CD14-positive monocyte (primary cell): Measurements from ENCODE around the gene CASQ1. TPM values are rescaled to one million over a fixed set of nuclear protein-coding genes. Genes with fewer than 3 reads are reported as not detected.

ENCODE experiments used
- DNase-seq, 3 donors: peaks; one replicate each; pipeline ENCODE4 v3.0.0-alpha.2; 2011 to 2022
- H2AFZ ChIP-seq: 2 replicates; pipeline ENCODE4 v1.6.0; 2012; ENCODE audit warnings: mild to moderate bottlenecking, low read depth, low read length, inconsistent platforms; ENCODE audit not compliant: insufficient read depth, poor library complexity, severe bottlenecking
- H3K27ac ChIP-seq, 2 donors: 1 replicate in 1 of 2; 2 replicates in 1 of 2; pipeline ENCODE4 v1.5.1; 2012 to 2013; ENCODE audit warnings: low read length in 2 of 2, control low read depth in 1 of 2, inconsistent platforms in 1 of 2, low read depth in 1 of 2, mild to moderate bottlenecking in 1 of 2
- H3K27me3 ChIP-seq, 2 donors: one replicate each; pipeline versions ENCODE4 v1.6.0 to v1.6.1; 2011 to 2013; ENCODE audit warnings: low read length in 2 of 2; ENCODE audit not compliant: control insufficient read depth in 2 of 2, insufficient read depth in 2 of 2
- H3K36me3 ChIP-seq, 2 donors: replicated peaks in 1 of 2; 1 replicate in 1 of 2; 2 replicates in 1 of 2; pipeline versions ENCODE4 v1.5.1 to v1.6.1; 2012 to 2013; ENCODE audit warnings: low read length in 2 of 2, control low read depth in 1 of 2, inconsistent platforms in 1 of 2, mild to moderate bottlenecking in 1 of 2; ENCODE audit not compliant: insufficient read depth in 2 of 2, control insufficient read depth in 1 of 2
- H3K4me1 ChIP-seq, 2 donors: 1 replicate in 1 of 2; 2 replicates in 1 of 2; pipeline versions ENCODE4 v1.5.1 to v1.6.1; 2012 to 2013; ENCODE audit warnings: low read length in 2 of 2, control low read depth in 1 of 2, inconsistent platforms in 1 of 2, mild to moderate bottlenecking in 1 of 2, moderate library complexity in 1 of 2; ENCODE audit not compliant: insufficient read depth in 2 of 2, control insufficient read depth in 1 of 2
- H3K4me2 ChIP-seq: replicated peaks from 2 replicates; pipeline ENCODE3; 2012; ENCODE audit warnings: low read length, moderate library complexity, mild to moderate bottlenecking; ENCODE audit not compliant: poor library complexity, severe bottlenecking; ENCODE audit errors: extremely low read depth
- H3K4me3 ChIP-seq, 3 experiments: fragments of 200-600 bp in 1 of 3; sonication (generic) in 1 of 3; replicated peaks in 1 of 3; 1 replicate in 2 of 3; 2 replicates in 1 of 3; pipeline ENCODE4 v1.5.1; 2011 to 2013; ENCODE audit warnings: low read length in 3 of 3, mild to moderate bottlenecking in 3 of 3, control low read depth in 2 of 3, low read depth in 2 of 3, inconsistent platforms in 1 of 3, moderate library complexity in 1 of 3
- H3K79me2 ChIP-seq: 2 replicates; pipeline ENCODE4 v1.6.0; 2012; ENCODE audit warnings: mild to moderate bottlenecking, control low read depth, inconsistent platforms, low read length, moderate library complexity; ENCODE audit not compliant: insufficient read depth
- H3K9ac ChIP-seq: 2 replicates; pipeline ENCODE4 v1.6.0; 2017; ENCODE audit warnings: low read length, mild to moderate bottlenecking; ENCODE audit not compliant: insufficient read depth, poor library complexity, severe bottlenecking
- H3K9me3 ChIP-seq, 2 donors: replicated peaks in 1 of 2; 1 replicate in 1 of 2; 2 replicates in 1 of 2; pipeline versions ENCODE4 v1.5.1 to v1.6.1; 2012 to 2013; ENCODE audit warnings: low read length in 2 of 2, control low read depth in 1 of 2; ENCODE audit not compliant: control insufficient read depth in 1 of 2, insufficient read depth in 1 of 2
- H4K20me1 ChIP-seq: 2 replicates; pipeline ENCODE4 v1.6.0; 2012; ENCODE audit warnings: mild to moderate bottlenecking, low read length, control low read depth, moderate library complexity; ENCODE audit not compliant: insufficient read depth
- H3K27ac Mint-ChIP-seq, 7 donors: one replicate each; pipeline ENCODE4 v1.8.0; 2020; ENCODE audit warnings: mild to moderate bottlenecking in 7 of 7, mixed read lengths in 7 of 7, moderate library complexity in 6 of 7, inconsistent platforms in 2 of 7
- H3K27me3 Mint-ChIP-seq, 3 donors: one replicate each; pipeline ENCODE4 v1.8.0; 2021 to 2022; ENCODE audit warnings: low read depth in 3 of 3, mild to moderate bottlenecking in 3 of 3, mixed read lengths in 3 of 3, moderate library complexity in 3 of 3, inconsistent platforms in 1 of 3
- H3K36me3 Mint-ChIP-seq, 2 donors: one replicate each; pipeline ENCODE4 v1.8.0; 2020; ENCODE audit warnings: mixed read lengths in 2 of 2, inconsistent platforms in 1 of 2, mild to moderate bottlenecking in 1 of 2
- H3K4me1 Mint-ChIP-seq: one replicate; pipeline ENCODE4 v1.8.0; 2020; ENCODE audit warnings: mild to moderate bottlenecking, mixed read lengths
- H3K4me3 Mint-ChIP-seq, 2 donors: one replicate each; pipeline ENCODE4 v1.8.0; 2020; ENCODE audit warnings: mild to moderate bottlenecking in 2 of 2, mixed read lengths in 2 of 2, moderate library complexity in 1 of 2
- H3K9me3 Mint-ChIP-seq, 7 donors: one replicate each; pipeline ENCODE4 v1.8.0; 2020 to 2022; ENCODE audit warnings: mixed read lengths in 7 of 7, mild to moderate bottlenecking in 6 of 7, moderate library complexity in 6 of 7, inconsistent platforms in 2 of 7
- CTCF ChIP-seq: fragments of 200-600 bp; IDR thresholded peaks from one replicate; pipeline ENCODE4 v1.8.0; 2022; ENCODE audit warnings: antibody characterized with exemption, mild to moderate bottlenecking
- WGBS: methylation state at CpG from one replicate; pipeline ENCODE4 v1.1.5; 2013; ENCODE audit warnings: missing lambda C conversion rate; ENCODE audit not compliant: insufficient coverage; 5-methylcytosine and 5-hydroxymethylcytosine counted together
- intact Hi-C, 2 donors: fragments of 100-400 bp; cut with micrococcal nuclease; formaldehyde crosslinking; loops; one replicate each; pipeline versions ENCODE4 v1.15.0 to v1.15.1; 2023
- polyA plus RNA-seq, 3 donors: library from polyadenylated mRNA; depleted of rRNA in 1 of 3; unstranded in 2 of 3; stranded (reverse) in 1 of 3; fragments of 300-500 nt in 2 of 3; fragments of >200 nt in 1 of 3; fragmentation: Illumina TruSeq in 2 of 3; gene quantifications; 1 replicate in 2 of 3; 2 replicates in 1 of 3; pipeline ENCODE4 v1.2.3, GENCODE V29; 2012 to 2021

The CASQ1 gene
- polyA plus RNA-seq, 3 donors: 0.09 to 11.1 TPM; not detected in 1

GRCh38 chr1:160220301-160220700 lies 29.9 kb downstream of the CASQ1 start:
- TF ChIP-seq CTCF: no peak
- no peak overlapping the region for H3K27ac ChIP-seq
- Mint-ChIP-seq H3K36me3 (peaks cover 58 to 91% of the 10 kb centered on the region in 2 donors), H3K27me3 (no peaks in the 10 kb centered on the region), H3K27ac (no peak overlapping the region), H3K4me3 (no peak overlapping the region), H3K9me3 (no peaks in the 10 kb centered on the region), H3K4me1 (no peaks in the 10 kb centered on the region)
- H3K9ac ChIP-seq: no peak overlapping the region
- WGBS: 100% methylated on average over 2 of the region's 2 CpGs
- no peak for DNase-seq
- no peak overlapping the region for H2AFZ ChIP-seq
- intact Hi-C loops: no loop called here
- no peaks in the 10 kb centered on the region for H3K4me1 ChIP-seq
- H3K9me3 ChIP-seq: no peaks in the 10 kb centered on the region
- H3K36me3 ChIP-seq: peaks cover 98 to 100% of the 10 kb centered on the region in 2 donors
- H4K20me1 ChIP-seq: peaks cover 6% of the 10 kb centered on the region
- H3K27me3 ChIP-seq: no peaks in the 10 kb centered on the region
- no peak overlapping the region for H3K4me3 ChIP-seq
- H3K79me2 ChIP-seq: no peaks in the 10 kb centered on the region
- no peak overlapping the region for H3K4me2 ChIP-seq

- TF ChIP-seq CTCF: no peak
Observed at GRCh38 chr1:160221089-160221488, 30.7 kb downstream of the CASQ1 start.

More at GRCh38 chr1:160221089-160221488, 30.7 kb downstream of the CASQ1 start:
- H3K9me3 ChIP-seq: no peaks in the 10 kb centered on the region
- no peak overlapping the region for H3K9ac ChIP-seq
- no peak overlapping the region for H2AFZ ChIP-seq
- H3K4me1 ChIP-seq: no peaks in the 10 kb centered on the region
- H3K4me2 ChIP-seq: no peak overlapping the region
- H3K27ac Mint-ChIP-seq: no peak overlapping the region
- no peak overlapping the region for H3K27ac ChIP-seq
- H3K4me1 Mint-ChIP-seq: no peaks in the 10 kb centered on the region
- intact Hi-C loops: no loop called here
- H3K9me3 Mint-ChIP-seq: no peaks in the 10 kb centered on the region
- peaks cover 50 to 86% of the 10 kb centered on the region in 2 donors for H3K36me3 Mint-ChIP-seq
- H3K79me2 ChIP-seq: no peaks in the 10 kb centered on the region
- H4K20me1 ChIP-seq: peaks cover 6% of the 10 kb centered on the region
- H3K36me3 ChIP-seq: peaks cover 98 to 100% of the 10 kb centered on the region in 2 donors
- H3K4me3 Mint-ChIP-seq: no peak overlapping the region
- H3K4me3 ChIP-seq: no peak overlapping the region
- H3K27me3 ChIP-seq: no peaks in the 10 kb centered on the region
- H3K27me3 Mint-ChIP-seq: no peaks in the 10 kb centered on the region
- no peak for DNase-seq
